Stimulated activated CD4-positive, alpha-beta T cell treated with anti-CD3 and anti-CD28 coated beads, Interleukin-2, amount 100 ng/mL, for 4 hours (primary cell): ENCODE results near the gene ARPC4.
A peak's percentile ranks its signal among the peaks of the same experiment; 100 is the strongest.
"Not testable (repeated sequence)": the region's sequence is repeated elsewhere in the genome, so short reads cannot be mapped to it uniquely, and the experiment has no call there.

Experiments used
- DNase-seq: peaks from one replicate; pipeline ENCODE4 v3.0.0-alpha.2; 2020; ENCODE audit warnings: low read depth

Gene ARPC4

DNA sequence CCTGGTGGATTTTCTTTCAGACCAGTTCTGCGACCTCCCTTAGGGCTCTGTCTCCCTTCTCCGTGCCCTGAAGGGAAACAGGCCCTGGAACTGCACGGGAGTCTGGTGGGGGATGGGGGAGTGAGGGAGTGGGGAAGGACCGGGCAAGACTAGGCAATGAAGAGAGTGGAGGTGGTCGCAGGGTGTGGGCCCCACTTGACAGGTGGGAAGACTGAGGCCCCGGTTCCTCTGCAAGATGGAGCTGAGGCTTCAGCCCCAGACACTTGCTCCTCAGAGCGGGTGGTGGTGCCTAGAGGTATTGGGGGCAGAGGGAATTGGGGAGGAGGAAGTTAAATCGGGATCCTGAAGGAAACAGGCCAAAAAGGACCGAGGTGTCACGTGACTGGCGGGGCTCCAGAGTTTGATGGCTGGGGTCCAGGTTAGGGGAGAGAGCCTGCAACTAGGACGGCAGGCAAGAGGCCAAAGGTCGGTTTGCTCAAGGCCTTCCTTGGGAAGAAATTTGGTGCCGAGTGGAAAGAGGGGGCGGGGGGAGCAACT is 22.5 kb upstream of the ARPC4 start:
- DNase-seq: no peak

DNA sequence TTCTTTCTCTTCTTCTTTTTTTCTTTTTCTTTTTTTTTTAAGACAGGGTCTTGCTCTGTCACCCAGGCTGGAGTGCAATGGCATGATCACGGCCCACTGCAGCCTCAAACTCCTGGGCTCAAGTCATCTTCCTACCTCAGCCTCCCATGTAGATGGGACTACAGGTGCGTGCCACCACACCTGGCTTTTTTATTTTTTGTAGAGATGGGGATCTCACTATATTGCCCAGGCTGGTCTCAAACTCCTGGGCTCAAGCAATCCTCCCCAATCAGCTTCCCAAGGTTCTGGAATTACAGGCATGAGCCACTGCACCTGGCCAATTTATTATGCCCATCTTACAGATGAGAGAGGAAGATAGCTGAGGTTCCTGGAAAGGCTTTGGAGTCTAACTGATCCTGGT is 21.9 kb upstream of the ARPC4 start:
- DNase-seq: not testable (repeated sequence)

DNA sequence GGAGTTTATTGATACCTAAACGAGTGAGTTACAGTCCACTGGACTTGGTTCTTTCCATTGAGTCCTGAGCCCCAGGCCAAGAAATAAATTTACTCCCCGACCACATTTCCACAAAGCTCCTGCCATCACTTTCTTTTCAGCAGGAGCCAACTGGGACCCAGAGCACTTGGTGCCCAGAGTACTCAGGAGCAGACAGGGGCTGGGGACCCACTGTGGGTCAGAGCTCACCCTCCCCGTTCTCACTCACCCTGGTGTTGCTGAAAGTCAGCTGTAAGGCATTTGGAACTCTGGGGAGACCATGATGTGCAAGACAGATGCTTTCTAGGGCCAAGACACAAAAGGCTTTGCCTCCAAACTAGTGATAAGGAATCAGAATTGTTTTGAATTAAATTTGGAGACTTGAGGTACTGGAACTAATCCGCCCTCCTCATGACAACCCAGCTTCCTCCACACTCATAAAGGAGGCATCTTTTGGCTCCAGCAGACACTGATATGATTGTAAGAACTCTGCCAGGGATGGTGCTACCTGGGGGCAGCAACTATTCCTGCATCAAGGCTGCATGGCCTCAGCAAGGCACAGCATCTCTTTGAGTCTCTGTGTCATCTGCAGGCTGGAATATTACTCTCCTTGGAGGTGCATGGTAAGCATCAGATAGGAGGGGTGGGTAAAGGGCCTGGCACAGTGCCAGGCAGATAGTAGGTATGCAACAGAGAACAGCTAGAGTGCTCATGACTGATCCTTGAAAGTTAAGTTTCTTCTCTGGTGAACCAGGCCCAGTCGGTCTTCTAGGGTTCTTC is 15.8 kb upstream of the ARPC4 start:
- no peak for DNase-seq

DNA sequence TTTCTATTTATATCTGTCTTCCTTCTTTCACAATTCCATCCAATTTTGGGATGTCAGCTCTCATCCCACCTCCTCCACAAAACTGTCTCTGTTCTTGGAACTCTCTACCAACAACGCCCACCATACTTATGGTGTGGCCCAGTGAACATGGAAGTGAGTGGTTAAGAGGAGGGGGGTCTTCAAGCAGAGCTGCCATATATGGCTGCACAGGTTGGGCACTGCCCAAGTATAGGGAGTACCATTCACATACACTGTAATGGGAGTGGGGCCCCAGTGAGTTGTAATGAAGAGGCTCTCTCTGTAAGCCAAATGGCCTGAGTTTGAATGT is 15.2 kb upstream of the ARPC4 start:
- no peak for DNase-seq

DNA sequence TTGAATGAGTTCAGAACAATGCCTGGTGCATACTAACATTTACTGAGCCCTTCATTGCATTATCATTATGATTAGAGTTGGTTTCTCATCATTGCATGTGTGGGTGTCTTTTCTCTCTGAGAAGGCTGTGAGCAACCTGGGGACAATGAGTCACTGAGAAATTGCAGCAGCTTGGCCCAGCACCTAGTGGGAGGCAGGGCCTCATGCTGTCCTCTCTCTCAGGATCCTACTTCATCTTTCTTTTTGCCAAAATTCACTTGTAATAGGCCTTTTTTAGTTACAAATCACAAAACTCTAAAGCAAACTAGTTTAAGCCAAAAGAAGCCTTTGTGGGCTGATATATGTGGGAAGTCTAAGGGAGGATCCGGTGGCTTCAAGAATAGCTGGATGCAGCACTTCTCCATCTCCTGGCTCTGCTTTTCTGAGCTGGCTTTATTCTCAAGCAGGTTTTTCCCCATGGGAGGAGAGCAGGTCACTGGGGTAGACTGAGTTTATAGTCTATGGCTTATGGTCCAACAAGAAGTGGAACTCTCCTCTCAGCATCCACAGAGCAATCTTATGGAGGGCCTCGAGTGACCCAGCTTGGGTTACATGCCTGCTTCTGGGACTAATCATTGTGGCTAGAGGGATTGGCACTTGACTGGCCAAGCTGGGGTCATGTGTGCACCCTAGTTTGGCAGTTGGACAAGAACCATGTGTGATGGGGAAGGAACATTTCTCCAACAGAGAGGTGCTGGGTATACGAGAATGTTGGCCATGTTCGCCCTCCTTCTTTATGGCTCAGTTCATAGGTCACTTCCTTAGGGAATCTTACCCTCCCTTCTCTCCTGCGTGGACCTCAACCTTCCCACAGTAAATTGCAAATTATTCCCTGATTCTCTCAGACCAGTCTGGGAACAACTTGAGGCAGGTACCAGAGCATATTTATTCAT is 14.5 kb upstream of the ARPC4 start:
- DNase-seq: peak; percentile 63

DNA sequence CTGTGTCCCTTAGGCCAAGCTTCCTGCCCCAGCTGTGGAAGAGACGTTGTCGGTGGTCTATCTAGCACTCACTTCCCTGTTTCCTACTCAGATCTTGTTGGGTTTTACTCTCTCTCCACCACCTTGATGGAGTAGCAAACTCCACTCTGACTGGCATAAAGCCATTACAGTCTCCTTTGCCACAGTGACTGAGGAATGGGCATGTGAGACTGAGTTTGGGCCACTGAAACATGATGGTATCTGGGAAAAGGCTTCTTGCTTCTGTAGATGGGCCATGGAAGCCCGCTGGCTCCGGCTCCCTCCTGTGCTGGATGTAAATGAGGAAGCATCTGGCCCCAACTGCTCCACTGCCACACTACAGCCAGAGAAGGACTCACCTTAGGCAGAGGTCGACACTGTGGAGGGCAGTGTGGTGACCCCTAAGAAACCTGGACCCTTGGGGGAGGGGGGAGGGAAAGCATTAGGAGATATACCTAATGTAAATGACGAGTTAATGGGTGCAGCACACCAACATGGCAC is 13.7 kb upstream of the ARPC4 start:
- DNase-seq: no peak

DNA sequence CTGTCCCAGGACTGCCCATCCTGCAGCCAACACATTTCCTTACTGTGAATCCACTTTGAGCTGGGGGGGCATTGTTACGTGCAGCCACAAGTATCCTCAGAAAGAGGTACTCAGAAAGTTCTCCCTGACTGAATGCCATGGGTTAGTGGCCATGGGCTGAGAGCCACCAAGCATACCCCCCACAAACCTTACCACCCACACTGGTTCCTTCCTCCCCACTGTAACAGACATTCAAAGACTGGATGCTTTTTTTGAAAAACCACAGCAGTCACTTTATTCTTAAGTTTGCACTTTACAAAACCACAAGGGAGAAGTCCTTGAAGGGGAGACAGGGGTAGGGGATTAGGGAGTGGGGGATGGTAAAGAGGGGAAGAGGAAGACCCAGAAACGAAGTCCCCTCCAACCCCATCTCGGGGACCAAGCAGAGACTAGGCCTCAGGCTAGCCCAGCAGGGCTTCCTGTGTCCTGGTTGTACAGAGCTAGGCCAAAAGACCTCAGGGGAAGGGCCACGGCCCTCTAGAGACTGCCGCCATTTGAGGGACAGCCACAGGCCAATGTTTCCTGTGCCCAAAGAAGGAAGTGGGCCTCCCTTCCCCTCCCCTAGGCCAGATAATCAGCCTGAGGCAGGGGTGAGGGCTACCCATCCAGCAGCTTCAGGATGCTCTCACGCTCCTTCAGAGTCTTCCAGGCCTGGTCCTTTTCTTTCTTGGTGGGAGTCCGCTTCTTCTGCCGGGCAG is 13.0 kb upstream of the ARPC4 start:
- no peak for DNase-seq

DNA sequence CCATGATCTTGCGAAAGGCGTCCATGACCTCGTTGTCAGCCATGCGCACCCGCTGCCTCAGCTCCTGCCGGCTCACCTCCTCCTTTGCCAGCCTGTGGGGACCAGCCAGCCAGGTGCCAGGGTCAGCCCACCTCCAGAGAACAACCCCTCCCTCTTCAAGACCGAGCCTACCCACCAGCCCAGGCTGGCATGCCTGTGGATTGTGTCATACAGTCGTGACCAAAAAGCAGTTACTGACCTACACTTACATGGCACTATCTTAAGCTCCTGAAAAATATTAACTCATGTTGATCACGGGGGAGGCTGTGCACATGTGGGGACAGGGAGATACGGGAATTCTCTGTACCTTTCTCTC is 12.4 kb upstream of the ARPC4 start:
- DNase-seq: no peak

DNA sequence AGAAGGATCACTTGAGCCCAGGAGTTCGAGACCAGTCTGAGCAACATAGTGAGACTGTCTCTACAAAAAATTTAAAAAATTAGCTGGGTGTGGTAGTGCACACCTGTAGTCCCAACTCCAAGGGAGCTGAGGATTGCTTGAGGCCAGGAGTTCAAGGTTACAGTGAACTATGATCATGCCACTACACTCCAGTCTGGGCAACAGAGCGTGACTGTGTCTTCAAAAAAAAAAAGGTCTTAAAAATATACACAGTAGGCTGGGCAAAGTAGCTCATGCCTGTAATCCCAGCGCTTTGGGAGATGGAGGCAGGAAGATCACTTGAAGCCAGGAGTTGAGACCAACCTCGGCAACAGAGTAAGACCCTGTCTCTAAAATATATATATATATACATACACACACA is 12.0 kb upstream of the ARPC4 start:
- DNase-seq: no peak

DNA sequence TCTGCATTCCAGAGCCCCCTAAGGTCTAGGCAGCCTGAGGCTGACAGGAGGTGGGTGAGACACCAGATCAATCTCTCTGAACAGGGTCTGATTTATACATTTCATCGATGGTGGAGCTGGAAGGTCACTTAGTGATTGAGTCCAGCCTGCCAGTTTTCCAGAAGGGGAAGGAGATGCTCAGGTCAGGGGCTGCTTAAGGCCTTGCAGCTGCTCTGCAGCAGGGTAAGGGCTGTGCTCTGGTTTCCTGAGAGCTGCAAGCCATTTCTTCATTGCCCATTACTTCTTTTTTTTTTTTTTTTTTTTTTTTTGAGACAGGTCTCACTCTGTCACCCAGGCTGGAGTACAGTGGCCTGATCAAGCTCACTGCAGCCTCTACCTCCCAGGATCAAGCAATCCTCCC is 11.3 kb upstream of the ARPC4 start:
- no peak for DNase-seq

DNA sequence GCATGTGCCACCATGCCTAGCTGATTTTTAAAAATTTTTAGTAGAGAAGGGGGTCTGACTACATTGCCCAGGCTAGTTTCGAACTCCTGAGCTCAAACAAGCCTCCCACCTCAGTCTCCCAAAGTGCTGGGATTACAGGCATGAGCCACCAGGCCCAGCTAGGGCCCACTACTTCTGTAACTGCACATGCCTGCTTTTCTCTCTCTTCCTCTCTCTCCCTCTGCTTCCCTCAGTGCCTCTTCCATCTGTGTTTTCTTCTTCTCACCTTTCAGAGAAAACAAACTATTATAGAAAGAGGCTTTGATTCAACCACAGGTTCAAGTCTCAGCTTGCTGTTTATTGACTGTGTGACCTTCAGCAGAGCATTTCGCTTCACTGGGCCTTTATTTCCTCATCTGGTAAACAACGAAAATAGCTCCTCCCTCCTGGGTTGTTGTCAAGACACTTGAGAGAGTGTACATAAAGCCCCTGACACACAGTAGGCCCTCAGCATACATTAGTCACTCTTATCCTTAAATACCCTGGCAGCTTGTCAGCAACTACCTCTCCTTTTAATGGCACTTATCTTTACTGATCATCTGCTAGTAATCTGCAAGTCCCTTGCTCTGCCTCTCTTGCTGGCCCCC is 10.8 kb upstream of the ARPC4 start:
- no peak for DNase-seq

DNA sequence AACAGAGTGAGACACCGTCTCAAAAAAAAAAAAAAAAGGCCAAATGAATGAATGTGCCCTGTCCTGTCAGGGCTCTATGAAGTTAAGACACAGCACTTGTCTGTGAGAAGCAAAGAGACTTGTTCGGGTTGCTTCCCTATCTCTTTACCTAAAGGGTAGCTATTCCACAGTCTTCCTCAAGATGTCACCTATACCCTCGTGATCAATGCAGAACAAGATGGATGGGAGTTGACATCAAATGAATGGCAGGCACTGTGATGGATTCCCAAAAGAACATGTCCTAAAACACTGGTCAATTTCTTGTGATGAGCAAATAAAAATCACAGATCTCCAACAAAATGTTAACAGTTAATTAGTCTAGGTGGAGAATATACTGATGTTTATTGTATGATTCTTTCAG is 10.1 kb upstream of the ARPC4 start:
- DNase-seq: no peak

DNA sequence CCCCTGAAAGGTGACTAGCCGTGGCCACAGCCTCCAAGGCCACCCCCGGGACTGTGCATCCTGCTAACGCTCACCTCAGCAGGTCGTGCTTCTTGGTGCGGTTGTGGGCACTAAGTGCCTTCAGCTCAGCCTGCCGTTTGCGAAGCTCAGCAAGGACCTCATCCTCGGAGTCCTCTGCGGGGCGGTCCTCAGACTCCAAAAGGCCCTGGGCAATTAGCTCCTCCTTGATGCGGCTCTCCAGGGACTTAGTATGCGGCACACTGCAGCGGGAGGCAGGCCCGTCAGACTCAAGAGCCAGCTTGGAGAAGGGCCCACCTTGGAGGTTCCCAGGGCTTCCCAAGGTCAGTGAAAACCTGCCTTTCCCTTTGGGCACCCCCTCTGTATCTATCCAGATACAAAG is 8.9 kb upstream of the ARPC4 start:
- no peak for DNase-seq

DNA sequence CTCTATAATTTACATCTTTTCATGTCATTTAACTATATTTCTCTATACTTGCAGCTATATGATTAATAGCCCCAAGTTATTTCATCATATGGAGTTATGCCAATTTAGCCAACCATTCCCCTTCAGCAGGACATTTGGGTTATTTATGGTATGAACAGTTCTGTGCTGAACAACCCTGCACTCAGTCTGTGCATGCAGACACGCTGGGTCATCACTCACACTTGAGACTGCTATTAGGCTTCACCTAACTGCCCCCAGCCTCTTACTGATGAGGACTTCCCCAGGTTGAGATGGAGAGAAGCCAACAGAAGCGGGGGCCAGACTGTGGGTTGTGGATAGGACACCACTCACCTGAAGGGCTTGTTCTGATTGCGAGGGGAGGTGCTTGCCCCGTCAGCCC is 7.9 kb upstream of the ARPC4 start:
- no peak for DNase-seq

DNA sequence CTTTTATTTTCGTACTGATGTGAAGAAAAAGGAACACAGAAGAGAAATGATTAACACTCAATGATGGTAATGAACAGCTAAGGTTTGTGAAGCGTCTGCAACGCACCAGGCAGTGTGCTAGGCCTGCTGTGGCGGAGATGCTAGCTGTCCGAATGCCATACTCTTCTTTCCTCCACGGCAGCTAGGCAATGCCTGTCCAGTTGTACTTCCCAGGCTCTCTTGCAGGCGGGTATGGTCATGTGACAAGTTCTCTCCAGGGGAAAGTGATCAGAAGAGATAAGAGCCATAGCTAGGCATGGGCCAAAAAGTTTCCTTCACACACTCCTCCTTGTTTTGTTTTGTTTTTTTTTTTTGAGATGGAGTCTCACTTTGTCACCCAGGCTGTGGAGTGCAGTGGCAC is 7.3 kb upstream of the ARPC4 start:
- no peak for DNase-seq

DNA sequence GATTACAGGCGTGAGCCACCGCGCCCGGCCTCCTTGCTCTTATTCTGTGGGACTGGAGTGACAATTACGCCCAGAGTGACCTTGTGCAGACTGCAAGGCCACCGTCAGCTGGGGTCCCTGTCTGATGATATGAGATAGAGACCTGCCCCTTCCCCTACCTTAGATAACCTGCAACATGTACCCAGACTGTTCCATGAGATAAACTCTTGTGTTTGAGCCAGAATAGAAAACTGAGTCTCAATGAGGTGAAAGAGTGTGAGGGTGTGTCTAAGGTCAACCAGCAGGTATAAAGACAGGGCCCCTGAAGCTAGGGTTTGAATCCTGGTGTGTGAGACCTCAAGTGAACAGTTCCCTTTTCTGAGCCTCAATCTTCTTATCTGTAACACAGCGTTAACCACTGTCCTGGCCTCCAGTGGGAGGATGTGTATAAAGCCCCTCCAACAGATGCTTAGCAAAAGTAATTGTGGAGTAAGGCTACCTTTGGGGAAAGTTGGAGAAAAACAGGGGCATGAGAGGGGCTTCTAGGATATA is 6.6 kb upstream of the ARPC4 start:
- no peak for DNase-seq

DNA sequence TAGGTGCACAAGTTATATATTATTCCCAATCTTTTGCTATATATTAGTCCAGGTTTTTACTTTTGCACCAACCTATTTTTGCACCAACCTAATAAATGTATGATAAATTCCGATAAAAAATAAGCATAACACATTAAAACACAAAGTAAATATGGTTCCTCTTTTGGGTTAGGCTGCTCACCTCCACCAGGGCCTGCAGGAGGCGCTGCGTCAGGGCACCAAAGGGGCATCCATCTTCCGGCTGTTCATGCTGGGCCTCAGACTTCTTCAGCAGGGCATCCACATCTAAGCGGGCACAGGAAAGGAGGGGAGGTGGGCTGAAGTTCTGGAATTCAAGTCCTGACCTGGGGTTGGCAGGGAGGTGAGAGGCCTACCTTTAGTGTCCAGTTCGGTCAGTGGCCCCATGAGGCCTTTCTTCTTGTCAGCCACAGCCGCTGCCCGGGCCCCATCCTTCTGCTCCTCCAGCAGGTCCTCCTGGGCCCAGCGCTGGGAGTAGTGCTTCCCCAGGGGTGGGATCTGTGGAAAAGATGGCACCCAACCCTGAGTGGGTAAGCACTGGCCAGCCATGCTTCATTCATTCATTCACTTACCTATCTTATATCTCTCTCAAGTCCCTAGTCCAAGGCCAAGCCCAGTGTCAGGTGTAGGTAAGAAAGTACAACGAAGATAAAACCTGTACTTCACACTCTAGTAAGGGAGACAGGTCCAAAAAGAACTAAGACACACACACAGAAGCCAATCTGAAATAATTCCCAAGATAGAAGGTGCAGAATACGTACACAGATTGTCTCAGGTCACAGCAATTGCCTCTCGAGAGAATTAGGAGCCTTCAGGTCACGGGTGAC is 5.8 kb upstream of the ARPC4 start:
- DNase-seq: no peak

DNA sequence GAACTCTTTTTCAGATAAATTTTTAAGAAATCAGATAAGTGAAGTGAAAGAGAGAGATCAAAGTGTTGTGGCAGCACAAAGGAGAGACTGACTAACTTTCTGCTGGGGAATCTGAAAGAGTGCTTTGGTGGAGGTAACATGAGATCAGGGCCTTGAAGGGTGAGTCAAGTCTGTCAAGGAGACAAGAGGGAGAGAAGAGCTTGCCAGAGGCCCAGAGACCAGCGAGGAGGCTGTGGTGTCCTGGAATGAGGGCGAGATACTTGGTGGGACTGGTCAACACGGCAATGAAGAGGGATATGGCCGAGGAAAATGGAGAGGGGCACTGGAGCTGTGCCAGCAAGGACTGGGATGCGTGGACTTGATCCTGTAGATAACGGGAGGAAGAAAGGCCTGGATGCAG is 5.2 kb upstream of the ARPC4 start:
- DNase-seq: no peak

DNA sequence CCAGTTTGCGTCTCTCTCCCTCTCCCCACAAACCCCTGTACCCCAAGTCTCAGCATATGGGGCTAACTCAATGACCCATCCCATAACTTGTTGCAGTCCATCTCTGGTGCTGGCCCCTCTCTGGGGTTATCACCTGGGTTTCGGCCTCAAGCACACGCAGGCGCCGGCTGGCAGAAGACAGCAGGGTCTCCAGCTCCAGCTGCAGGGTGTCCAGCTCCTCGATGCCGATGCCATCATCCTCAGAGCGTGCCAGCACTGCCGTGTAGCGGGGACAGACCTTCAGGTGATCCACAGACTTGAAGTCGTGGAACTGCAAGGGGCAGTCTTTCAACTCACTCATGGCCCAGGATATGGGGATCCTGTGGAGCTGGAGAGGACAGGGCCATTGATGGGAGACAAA is 1.8 kb upstream of the ARPC4 start:
- no peak for DNase-seq

DNA sequence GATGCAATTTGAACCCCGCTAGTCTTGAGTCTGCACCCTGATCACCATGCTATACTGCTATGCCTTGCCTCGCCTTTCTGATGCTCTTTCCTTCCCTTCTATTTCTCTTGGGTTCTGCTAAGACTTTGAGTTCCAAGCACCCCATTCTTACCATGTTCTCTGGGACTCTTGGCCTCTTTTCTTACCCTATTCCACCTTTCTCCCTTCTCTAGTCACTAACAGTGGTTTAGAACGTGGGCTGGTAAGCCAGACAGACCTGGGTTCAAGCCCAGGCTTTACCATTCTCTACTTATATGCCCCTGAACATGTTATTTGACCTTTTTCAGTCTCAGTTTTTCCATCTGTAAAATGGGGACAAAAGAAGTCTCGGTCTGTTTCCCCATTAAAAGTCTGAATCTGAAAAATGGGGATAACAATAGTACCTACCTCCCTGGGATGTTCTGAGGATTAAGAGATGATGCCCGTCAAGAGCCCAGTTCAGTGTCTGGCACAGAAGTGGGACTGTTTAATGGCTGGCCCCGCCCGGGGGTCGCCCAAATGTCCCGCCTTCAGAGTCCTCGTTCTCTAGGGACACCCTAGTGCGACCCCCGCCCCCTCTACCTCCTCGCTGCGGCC is 985 bp upstream of the ARPC4 start:
- no peak for DNase-seq
